ENCODE measurements around the gene ZSCAN5A.
"Not testable (repeated sequence)": the region's sequence is repeated elsewhere in the genome, so short reads cannot be mapped to it uniquely, and the experiment has no call there.

The ZSCAN5A gene

DNA sequence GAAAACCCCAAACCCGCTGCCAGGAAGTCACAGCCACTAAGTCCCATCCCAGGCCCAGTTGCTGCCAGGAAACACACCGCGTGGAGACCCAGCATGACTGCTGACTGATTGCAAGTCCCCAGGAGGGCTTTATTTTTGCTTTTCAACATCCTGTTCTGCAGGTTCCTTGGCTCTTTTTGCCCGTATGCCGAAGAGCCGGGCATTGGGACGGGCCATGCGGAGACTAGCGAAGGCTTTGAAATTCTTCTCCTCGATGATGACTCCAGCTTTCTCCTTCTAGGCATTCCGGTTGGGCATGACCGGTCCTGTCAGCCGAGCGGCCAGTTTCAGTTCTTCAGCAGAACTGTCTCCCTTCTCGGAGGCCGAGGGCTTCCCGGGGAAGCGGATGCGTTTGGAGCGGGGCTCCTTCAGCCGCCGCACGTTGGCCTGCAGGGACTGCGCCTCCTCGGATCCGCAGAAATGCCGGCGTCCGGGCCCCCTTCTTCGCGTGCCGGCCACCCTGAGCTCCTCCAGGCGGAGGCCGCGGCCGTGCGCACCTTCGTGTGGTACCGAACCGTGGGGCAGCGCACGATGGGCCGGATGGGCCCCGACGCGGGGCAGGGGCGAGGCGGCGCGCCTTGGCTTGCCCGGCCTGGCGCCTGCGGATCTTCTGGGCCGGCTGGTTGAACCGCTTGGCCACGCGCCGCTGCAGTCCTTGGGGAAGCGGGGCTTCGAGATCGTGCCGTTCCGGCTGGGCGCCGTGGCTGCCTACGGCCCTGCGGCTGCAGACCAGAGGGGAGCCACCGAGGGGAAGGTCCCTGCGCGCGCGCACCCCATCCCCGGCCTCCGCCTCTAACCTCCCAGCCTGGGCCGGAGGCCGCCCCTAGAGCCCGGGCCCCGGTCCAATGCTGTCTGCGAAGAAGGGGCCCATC, 97.3 kb downstream of the ZSCAN5A start:
- in situ Hi-C loops (cut with MboI; ENCODE audit: low sequenced_read_pairs) = no loop called here

GRCh38 chr19:56211718-56212117, 102.9 kb downstream of the ZSCAN5A start:
- in situ Hi-C loops (cut with MboI; ENCODE audit: low sequenced_read_pairs) = no loop called here

GRCh38 chr19:56210036-56210435, 104.6 kb downstream of the ZSCAN5A start:
- in situ Hi-C loops (cut with MboI; ENCODE audit: low sequenced_read_pairs) = not testable (repeated sequence)

- in situ Hi-C loops (cut with MboI; ENCODE audit: low sequenced_read_pairs) = no loop called here
Observed at GRCh38 chr19:56209091-56209490, 105.5 kb downstream of the ZSCAN5A start.

- in situ Hi-C loops (cut with MboI; ENCODE audit: low sequenced_read_pairs) = not testable (repeated sequence)
Observed at GRCh38 chr19:56207581-56207980, 107.1 kb downstream of the ZSCAN5A start.

- in situ Hi-C loops (cut with MboI; ENCODE audit: low sequenced_read_pairs) = no loop called here
Observed at GRCh38 chr19:56201973-56202372, 112.7 kb downstream of the ZSCAN5A start, which contains the start of gene ZSCAN5C. ZSCAN5C (plus strand) TSS chr19:56202273; CDS start chr19:56205914, 3,641 bp downstream.

- in situ Hi-C loops (cut with MboI; ENCODE audit: low sequenced_read_pairs) = no loop called here
Observed at GRCh38 chr19:56199687-56200086, 115.0 kb downstream of the ZSCAN5A start.

DNA sequence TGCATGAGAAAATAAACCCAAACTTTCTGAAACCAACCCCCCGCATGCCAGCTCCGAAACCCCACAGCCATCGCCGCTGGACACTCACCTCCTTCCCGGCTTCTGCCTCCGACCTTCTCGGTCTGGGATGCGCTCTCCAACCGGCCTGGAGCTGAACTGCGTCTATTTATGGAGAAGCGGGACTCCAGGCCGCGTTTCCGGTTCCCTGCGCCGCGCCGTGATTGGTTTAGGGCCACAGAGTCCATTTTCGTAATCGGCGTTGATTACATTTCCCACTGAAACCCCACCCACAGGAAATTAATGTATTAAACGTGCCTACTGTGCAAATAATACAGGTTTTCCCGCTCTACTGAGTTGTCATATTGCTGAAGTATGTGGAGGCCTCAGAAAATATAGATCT, 117.0 kb downstream of the ZSCAN5A start, which contains the start of gene ZSCAN5B:
TSS of gene ZSCAN5B (minus strand) at position 138 of the 400 bp plus-strand sequence. CDS start 4,731 bp downstream, outside the sequence.
- in situ Hi-C loops (cut with MboI; ENCODE audit: low sequenced_read_pairs) = not testable (repeated sequence)

- in situ Hi-C loops (cut with MboI; ENCODE audit: low sequenced_read_pairs) = no loop called here
Observed at GRCh38 chr19:56193981-56194640, 120.5 kb downstream of the ZSCAN5A start.

GRCh38 chr19:56191711-56192110, 122.9 kb downstream of the ZSCAN5A start:
- in situ Hi-C loops (cut with MboI; ENCODE audit: low sequenced_read_pairs) = no loop called here

- in situ Hi-C loops (cut with MboI; ENCODE audit: low sequenced_read_pairs) = no loop called here
Observed at GRCh38 chr19:56191115-56191514, 123.5 kb downstream of the ZSCAN5A start.

GRCh38 chr19:56189785-56190184, 124.9 kb downstream of the ZSCAN5A start:
- in situ Hi-C loops (cut with MboI; ENCODE audit: low sequenced_read_pairs) = no loop called here

DNA sequence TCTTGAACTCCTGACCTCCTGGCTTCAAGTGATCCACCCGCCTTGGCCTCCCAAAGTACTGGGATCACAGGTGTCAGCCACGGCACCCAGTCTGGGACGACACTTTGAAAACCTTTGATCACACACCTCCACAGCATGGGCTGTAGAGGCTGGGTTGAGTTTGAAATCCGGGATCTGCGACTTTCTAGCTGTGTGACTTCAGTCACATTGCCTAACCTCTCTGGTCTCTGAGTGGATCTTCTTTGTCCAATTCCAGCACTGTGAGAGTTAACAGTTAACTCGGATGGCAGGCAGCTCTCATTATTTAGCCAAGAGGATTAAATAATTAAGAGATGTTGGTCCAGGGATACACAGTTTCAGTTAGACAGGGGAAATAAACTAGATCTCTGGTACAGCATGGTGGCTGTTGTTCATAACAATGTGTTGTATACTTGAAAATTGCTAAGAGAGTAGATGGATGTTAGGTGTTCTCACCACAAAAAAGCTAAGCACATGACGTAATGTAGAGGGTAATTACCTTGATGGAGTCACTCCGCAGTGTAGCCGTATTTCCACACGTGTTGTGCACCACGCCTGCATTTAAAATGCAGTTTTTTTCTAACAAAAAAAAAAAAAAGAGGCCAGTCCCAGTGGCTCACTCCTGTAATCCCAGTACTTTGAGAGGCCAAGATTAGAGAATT, 136.9 kb downstream of the ZSCAN5A start:
- in situ Hi-C loops (cut with MboI; ENCODE audit: low sequenced_read_pairs) = no loop called here

DNA sequence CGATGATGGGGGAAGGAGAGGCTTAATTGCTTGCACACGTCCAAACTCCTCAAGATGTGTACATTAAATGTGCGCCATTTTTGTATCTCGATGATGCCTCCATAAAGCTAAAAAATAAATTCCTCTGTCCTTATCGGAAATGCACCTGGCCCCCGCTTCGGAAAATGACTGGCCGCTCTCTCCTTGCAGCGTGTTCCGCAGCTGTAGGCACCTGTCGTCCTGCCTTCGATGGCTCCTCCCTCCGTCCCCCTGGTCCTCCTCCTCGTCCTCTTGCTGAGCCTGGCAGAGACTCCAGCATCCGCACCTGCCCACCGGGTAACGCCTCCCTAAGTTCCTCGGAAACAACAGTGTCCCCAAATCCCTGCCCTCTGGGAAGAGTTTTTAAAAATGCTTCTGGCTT, 137.8 kb downstream of the ZSCAN5A start:
- in situ Hi-C loops (cut with MboI; ENCODE audit: low sequenced_read_pairs) = no loop called here

DNA sequence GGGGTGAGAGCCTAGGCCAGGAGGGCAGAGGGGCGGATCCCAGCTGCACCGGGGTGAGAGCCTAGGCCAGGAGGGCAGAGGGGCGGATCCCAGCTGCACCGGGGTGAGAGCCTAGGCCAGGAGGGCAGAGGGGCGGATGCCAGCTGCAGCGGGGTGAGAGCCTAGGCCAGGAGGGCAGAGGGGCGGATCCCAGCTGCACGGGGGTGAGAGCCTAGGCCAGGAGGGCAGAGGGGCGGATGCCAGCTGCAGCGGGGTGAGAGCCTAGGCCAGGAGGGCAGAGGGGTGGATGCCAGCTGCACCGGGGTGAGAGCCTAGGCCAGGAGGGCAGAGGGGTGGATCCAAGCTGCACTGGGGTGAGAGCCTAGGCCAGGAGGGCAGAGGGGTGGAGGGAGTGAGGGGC, 138.3 kb downstream of the ZSCAN5A start:
- in situ Hi-C loops (cut with MboI; ENCODE audit: low sequenced_read_pairs) = not testable (repeated sequence)

DNA sequence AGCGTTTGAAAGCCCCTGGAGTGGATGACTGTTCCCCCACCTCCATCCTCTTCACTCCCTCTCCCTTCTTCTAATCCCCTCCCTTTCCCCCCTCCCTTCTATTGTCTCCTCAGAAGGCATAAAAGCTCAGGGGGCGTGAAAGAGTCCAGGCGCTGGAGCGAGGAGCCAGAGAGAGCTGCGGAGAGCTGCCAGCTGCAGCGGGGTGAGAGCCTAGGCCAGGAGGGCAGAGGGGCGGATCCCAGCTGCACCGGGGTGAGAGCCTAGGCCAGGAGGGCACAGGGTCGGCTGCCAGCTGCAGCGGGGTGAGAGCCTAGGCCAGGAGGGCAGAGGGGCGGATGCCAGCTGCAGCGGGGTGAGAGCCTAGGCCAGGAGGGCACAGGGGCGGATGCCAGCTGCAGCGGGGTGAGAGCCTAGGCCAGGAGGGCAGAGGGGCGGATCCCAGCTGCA, 138.8 kb downstream of the ZSCAN5A start, which contains the start of gene GALP:
TSS of gene GALP (plus strand) at position 148 of the 447 bp plus-strand sequence. CDS start 1,101 bp downstream, outside the sequence.
- in situ Hi-C loops (cut with MboI; ENCODE audit: low sequenced_read_pairs) = not testable (repeated sequence)

DNA sequence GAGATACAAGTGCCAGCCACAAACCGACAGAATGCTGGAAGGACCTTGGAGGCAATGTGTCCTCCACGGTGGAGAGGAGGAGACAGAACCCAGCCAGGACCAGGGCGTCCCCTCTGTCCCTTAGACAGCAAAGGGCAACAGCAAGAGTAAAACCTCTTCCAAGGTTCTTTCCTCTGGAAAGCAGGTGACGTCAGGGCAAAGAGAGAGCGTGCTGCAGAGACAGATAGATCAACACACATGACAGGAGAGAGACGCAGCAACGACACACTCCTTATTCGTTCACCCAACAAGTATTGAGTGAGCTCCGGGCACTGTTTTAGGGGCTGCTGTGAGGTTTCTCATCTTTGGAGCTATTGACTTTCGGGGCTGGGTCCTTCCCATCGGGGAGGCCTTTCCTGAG, 140.1 kb downstream of the ZSCAN5A start:
- in situ Hi-C loops (cut with MboI; ENCODE audit: low sequenced_read_pairs) = no loop called here

- in situ Hi-C loops (cut with MboI; ENCODE audit: low sequenced_read_pairs) = no loop called here
Observed at GRCh38 chr19:56174086-56174485, 140.6 kb downstream of the ZSCAN5A start.
